ENCODE results near the gene BACH2.

The BACH2 gene

DNA sequence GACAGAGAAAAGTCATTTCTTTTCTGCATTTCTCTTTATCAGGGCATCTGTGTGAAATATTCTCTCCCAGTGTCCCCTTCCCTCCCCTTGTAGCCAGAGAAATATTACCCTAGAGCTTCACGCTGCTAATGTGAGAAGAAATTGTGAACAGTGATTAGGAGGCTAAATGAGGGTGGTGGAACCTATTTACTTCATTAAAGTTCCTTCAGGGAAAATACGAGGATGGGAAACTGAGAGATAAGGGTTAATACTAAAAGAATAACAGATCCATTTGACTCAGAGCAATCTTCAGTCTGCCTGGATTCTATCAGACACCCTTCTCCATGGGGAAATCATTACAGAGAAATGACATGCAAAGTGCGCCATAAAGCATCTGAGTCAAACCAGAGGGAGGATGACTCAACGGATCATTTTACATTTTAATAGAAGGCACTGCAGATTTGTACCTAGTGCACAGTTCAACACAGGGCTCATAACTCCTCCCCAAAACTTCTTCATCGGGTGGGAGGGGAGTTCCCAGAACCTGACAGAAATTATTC lies 271.1 kb downstream of the BACH2 start:
- DNase-seq (ENCODE audit: low read depth) = peak; percentile 81
- H3K4me3 ChIP-seq (ENCODE audit: low read depth, low read length) = no peak overlapping the region
- no peak for TF ChIP-seq CTCF (conservative IDR thresholded peaks at IDR 0.05; ENCODE audit: low read depth, low read length)

- TF ChIP-seq CTCF (conservative IDR thresholded peaks at IDR 0.05; ENCODE audit: low read depth, low read length) = no peak
- H3K4me3 ChIP-seq (ENCODE audit: low read depth, low read length) = no peak overlapping the region
- DNase-seq (ENCODE audit: low read depth) = no peak
Observed at GRCh38 chr6:90024633-90025032, 272.0 kb downstream of the BACH2 start.

- H3K4me3 ChIP-seq (ENCODE audit: low read depth, low read length) = no peak overlapping the region
- TF ChIP-seq CTCF (conservative IDR thresholded peaks at IDR 0.05; ENCODE audit: low read depth, low read length) = no peak
- DNase-seq (ENCODE audit: low read depth) = no peak
Observed at GRCh38 chr6:90021711-90022110, 274.9 kb downstream of the BACH2 start.

DNA sequence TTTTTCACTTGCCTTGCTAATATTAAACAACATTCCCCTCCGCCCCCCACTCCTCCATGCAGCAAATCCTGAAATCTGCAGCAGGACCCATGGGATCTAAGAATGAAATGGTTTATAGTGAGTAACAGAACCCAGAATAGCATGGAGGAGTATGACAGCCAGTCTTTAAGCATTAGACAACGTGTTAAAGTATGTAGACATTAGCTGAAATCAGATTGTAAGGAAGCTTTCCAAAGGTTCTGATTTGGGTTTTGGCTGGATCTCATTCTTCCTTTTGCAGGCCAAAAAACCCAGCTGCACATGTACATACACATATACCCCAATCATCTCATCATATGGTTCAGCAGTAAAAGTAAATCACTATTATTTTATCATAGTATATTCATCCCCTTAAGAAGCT lies 275.9 kb downstream of the BACH2 start:
- no peak for DNase-seq (ENCODE audit: low read depth)
- no peak overlapping the region for H3K4me3 ChIP-seq (ENCODE audit: low read depth, low read length)
- no peak for TF ChIP-seq CTCF (conservative IDR thresholded peaks at IDR 0.05; ENCODE audit: low read depth, low read length)

DNA sequence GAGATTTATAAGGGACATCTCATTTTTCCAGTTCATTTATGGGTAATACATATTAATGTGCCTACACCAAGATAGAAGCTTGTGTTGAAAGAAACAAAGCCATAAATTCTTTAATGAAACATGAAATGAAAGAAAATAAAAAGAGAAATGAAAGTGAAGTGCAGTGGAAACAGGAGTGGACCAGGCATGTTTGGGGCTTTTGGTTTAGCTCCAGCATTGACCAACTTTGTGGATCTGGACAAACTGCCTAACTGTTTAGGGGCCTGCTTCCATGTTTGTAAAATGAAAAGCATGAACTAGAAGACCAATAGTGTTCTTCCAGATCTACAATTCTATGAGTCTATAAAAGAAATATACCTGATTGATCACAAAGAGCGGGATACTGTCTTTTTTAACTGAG lies 277.4 kb downstream of the BACH2 start:
- no peak overlapping the region for H3K4me3 ChIP-seq (ENCODE audit: low read depth, low read length)
- DNase-seq (ENCODE audit: low read depth) = no peak
- TF ChIP-seq CTCF (conservative IDR thresholded peaks at IDR 0.05; ENCODE audit: low read depth, low read length) = no peak

- no peak for DNase-seq (ENCODE audit: low read depth)
- no peak for TF ChIP-seq CTCF (conservative IDR thresholded peaks at IDR 0.05; ENCODE audit: low read depth, low read length)
- no peak overlapping the region for H3K4me3 ChIP-seq (ENCODE audit: low read depth, low read length)
Observed at GRCh38 chr6:90015883-90016282, 280.8 kb downstream of the BACH2 start.

GRCh38 chr6:90008908-90009501 lies 287.6 kb downstream of the BACH2 start:
- DNase-seq (ENCODE audit: low read depth) = peak; percentile 57
- H3K4me3 ChIP-seq (ENCODE audit: low read depth, low read length) = no peak overlapping the region
- TF ChIP-seq CTCF (conservative IDR thresholded peaks at IDR 0.05; ENCODE audit: low read depth, low read length) = no peak
